GM19043 (cell line): Measurements from ENCODE around the gene HSFY1.
"Not testable (repeated sequence)": the region's sequence is repeated elsewhere in the genome, so short reads cannot be mapped to it uniquely, and the experiment has no call there.

Experiments used
- ATAC-seq: cut with Tn5 transposase; IDR thresholded peaks from one replicate; pipeline ENCODE4 v1.9.1; 2021; ENCODE audit warnings: low read depth; ENCODE audit not compliant: unreplicated experiment

Gene HSFY1

GRCh38 chrY:18546420-18546819, at the start of gene HSFY1:
HSFY1 (plus strand) TSS chrY:18546720; CDS start chrY:18546788, 68 bp downstream.
- not testable (repeated sequence) for ATAC-seq

- ATAC-seq, result not testable (repeated sequence)
Measured at GRCh38 chrY:18504266-18504665, 42.3 kb upstream of the HSFY1 start.

- ATAC-seq, result not testable (repeated sequence)
Measured at GRCh38 chrY:18530995-18531655, 15.4 kb upstream of the HSFY1 start.

- ATAC-seq, result not testable (repeated sequence)
Measured at GRCh38 chrY:18538952-18539351, 7.6 kb upstream of the HSFY1 start.

GRCh38 chrY:18553132-18553531, 6.6 kb downstream of the HSFY1 start:
- not testable (repeated sequence) for ATAC-seq

- not testable (repeated sequence) for ATAC-seq
Measured at GRCh38 chrY:18565915-18566314, 19.4 kb downstream of the HSFY1 start.
